Hematopoietic multipotent progenitor cell treated with erythropoietin and hydrocortisone succinate and interleukin-3 and kit ligand, for 8 days (in vitro differentiated cells): ENCODE measurements around the gene ZNF789.

Source experiments
- DNase-seq: peaks from one replicate; pipeline ENCODE4 v3.0.0-alpha.2; 2015

The ZNF789 gene

GRCh38 chr7:99514050-99514449 lies 41.4 kb downstream of the ZNF789 start:
- DNase-seq: no peak

- DNase-seq: no peak
These were observed 48.7 kb downstream of the ZNF789 start for GRCh38 chr7:99521399-99521798.

DNA sequence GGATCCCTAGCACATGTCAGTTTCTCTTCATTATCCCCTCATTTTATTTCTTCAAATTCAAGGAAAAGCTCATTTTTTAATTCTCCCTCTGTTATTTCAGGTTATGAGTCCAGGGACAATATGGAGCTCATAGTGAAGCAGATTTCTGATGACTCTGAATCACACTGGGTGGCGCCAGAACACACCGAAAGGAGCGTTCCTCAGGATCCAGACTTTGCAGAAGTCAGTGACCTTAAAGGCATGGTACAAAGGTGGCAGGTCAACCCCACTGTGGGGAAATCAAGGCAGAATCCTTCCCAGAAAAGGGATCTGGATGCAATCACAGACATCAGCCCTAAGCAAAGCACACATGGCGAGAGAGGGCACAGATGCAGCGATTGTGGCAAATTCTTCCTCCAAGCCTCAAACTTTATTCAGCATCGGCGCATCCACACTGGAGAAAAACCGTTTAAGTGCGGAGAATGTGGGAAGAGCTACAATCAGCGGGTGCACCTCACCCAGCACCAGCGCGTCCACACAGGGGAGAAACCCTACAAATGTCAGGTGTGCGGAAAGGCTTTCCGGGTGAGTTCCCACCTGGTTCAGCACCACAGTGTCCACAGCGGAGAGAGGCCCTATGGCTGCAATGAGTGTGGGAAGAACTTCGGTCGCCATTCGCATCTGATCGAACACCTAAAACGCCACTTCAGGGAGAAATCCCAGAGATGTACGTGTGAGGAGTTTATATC lies 53.2 kb downstream of the ZNF789 start:
- DNase-seq: peak; percentile 46

DNA sequence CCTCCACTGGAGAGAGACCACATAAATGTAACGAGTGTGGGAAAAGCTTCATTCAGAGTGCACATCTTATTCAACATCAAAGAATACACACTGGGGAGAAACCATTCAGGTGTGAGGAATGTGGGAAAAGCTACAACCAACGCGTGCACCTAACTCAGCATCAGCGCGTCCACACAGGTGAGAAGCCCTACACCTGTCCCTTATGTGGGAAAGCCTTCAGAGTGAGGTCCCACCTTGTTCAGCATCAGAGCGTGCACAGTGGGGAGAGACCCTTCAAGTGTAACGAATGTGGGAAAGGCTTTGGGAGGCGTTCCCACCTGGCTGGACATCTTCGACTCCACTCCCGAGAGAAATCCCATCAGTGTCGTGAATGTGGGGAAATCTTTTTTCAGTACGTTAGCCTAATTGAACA lies 58.7 kb downstream of the ZNF789 start:
- no peak for DNase-seq

DNA sequence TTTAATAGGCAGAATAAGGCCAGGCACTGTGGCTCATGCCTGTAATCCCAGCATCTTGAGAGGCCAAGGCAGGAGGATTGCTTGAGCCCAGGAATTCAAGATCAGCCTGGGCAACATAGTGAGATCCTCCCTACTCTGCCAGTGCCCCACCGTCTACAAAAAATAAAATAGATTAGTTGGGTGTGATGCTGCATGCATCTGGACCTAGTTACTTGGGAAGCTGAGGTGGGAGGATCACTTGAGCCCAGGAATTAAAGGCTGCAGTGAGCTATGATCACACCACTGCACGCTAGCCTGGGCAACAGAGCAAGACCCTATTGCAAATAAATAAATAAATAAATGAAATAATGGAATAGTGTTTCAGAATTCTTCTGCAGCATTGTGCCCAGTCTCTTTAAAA lies 63.0 kb downstream of the ZNF789 start:
- no peak for DNase-seq
